ENCODE measurements around the gene CBLC. TPM values are rescaled to one million over a fixed set of nuclear protein-coding genes. Genes with fewer than 3 reads are reported as not detected.
"Not testable (repeated sequence)": the region's sequence is repeated elsewhere in the genome, so short reads cannot be mapped to it uniquely, and the experiment has no call there.

CBLC gene
- total RNA-seq, 1 donor from 2014 or later, result not detected

DNA sequence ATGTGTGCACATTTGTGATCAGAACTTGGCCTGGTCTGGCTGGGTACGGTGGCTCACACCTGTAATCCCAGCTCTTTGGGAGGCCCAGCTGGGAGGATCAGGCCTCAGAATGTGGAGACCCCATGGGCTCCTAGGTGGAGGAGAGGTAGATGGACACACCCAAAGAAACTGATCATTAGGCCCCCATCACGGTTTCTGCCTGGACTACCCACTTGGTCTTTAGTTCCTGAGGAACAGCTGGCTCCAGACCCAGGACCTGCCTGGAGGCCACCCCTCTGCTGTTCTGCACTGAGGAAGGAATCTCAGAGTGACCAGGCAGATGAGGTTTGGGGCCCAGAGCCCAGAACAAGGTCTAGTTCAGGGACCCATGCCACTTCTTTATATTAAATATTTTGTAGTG lies 1.5 kb downstream of the CBLC start:
- H3K9me3 ChIP-seq (ENCODE audit: control insufficient read depth in 3 of 3, low read length in 3 of 3), result no peaks in the 10 kb centered on the region
- no peak overlapping the region for H3K27ac ChIP-seq (ENCODE audit: low read depth, low read length)
- no peak overlapping the region for H3K9ac ChIP-seq (ENCODE audit: low read depth in 1 of 3, low read length in 3 of 3)
- peaks cover under 1 to 3% (median 2%) of the 10 kb centered on the region in 3 donors for H3K4me1 ChIP-seq (ENCODE audit: control insufficient read depth in 3 of 3, insufficient read depth in 3 of 3, low read length in 3 of 3)
- peaks cover 0 to 8% (median 0%) of the 10 kb centered on the region in 3 donors for H3K27me3 ChIP-seq (ENCODE audit: control insufficient read depth in 3 of 3, insufficient read depth in 3 of 3, low read length in 3 of 3)
- H3K4me3 ChIP-seq (ENCODE audit: low read length in 3 of 3), result no peak overlapping the region
- H3K36me3 ChIP-seq (ENCODE audit: control insufficient read depth in 3 of 3, insufficient read depth in 3 of 3, low read length in 3 of 3), result no peaks in the 10 kb centered on the region

DNA sequence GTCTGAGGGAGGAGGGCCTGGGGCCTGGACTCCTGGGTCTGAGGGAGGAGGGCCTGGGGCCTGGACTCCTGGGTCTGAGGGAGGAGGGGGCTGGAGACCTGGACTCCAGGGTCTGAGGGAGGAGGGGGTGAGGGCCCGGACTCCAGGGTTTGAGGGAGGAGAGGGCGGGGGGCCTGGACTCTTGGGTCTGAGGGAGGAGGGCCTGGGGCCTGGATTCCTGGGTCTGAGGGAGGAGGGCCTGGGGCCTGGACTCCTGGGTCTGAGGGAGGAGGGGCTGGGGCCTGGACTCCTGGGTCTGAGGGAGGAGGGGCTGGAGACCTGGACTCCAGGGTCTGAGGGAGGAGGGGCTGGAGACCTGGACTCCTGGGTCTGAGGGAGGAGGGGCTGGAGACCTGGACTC lies 4.0 kb downstream of the CBLC start:
- H3K27ac ChIP-seq (ENCODE audit: low read depth, low read length), result not testable (repeated sequence)

DNA sequence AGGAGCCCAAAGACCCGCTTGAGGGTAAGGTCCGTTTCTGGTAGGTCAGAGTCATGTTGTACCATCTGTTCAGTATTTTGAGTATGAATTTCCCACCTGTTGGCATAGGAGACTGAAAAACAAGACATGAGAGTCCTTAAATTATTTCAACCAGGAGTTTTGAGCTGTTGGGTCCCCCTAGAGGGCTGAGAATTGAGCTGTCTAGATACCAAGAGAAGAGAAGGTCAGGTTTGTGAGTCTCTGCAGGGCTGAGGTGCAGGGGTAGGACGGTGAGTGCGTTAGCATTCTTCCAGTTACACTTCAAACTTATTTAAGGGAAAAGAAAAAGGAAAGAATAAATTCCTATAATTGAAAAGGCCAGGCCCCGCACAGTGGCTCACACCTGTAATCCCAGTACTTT lies 5.0 kb downstream of the CBLC start:
- H3K9me3 ChIP-seq (ENCODE audit: control insufficient read depth in 3 of 3, low read length in 3 of 3), result no peaks in the 10 kb centered on the region
- no peak overlapping the region for H3K9ac ChIP-seq (ENCODE audit: low read depth in 1 of 3, low read length in 3 of 3)
- no peak overlapping the region for H3K4me3 ChIP-seq (ENCODE audit: low read length in 3 of 3)
- H3K27ac ChIP-seq (ENCODE audit: low read depth, low read length), result no peak overlapping the region
- H3K36me3 ChIP-seq (ENCODE audit: control insufficient read depth in 3 of 3, insufficient read depth in 3 of 3, low read length in 3 of 3), result no peaks in the 10 kb centered on the region
- peaks cover 0 to 4% (median 0%) of the 10 kb centered on the region in 3 donors for H3K27me3 ChIP-seq (ENCODE audit: control insufficient read depth in 3 of 3, insufficient read depth in 3 of 3, low read length in 3 of 3)
- H3K4me1 ChIP-seq (ENCODE audit: control insufficient read depth in 3 of 3, insufficient read depth in 3 of 3, low read length in 3 of 3), result peaks cover 5 to 7% (median 7%) of the 10 kb centered on the region in 3 donors

More for the DNA sequence above, 4.0 kb downstream of the CBLC start:
- not testable (repeated sequence) for H3K9ac ChIP-seq (ENCODE audit: low read depth in 1 of 3, low read length in 3 of 3); H3K4me1 ChIP-seq (ENCODE audit: control insufficient read depth in 3 of 3, insufficient read depth in 3 of 3, low read length in 3 of 3); H3K36me3 ChIP-seq (ENCODE audit: control insufficient read depth in 3 of 3, insufficient read depth in 3 of 3, low read length in 3 of 3); H3K9me3 ChIP-seq (ENCODE audit: control insufficient read depth in 3 of 3, low read length in 3 of 3); H3K27me3 ChIP-seq (ENCODE audit: control insufficient read depth in 3 of 3, insufficient read depth in 3 of 3, low read length in 3 of 3); H3K4me3 ChIP-seq (ENCODE audit: low read length in 3 of 3)

DNA sequence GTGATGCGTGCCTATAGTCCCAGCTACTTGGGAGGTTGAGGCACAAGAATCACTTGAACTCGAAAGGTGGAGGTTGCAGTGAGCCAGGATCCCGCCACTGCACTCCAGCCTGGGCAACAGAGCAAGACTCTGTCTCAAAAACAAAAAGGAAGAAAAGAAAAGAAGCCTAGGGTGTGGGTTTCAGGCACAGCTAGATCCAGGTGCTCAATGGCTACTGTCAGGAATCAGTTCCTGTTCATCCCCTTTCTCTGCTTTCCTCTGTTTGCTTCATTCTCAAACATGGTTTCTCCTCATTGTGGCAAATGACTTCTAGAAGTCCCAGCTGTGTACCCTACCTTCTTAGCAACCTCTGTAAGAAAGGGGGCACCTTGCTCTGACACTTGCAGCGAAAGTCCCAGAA lies 5.9 kb downstream of the CBLC start:
- no peak overlapping the region for H3K27ac ChIP-seq (ENCODE audit: low read depth, low read length)
- H3K4me1 ChIP-seq (ENCODE audit: control insufficient read depth in 3 of 3, insufficient read depth in 3 of 3, low read length in 3 of 3), result peaks cover 5 to 7% (median 7%) of the 10 kb centered on the region in 3 donors
- no peaks in the 10 kb centered on the region for H3K9me3 ChIP-seq (ENCODE audit: control insufficient read depth in 3 of 3, low read length in 3 of 3)
- H3K36me3 ChIP-seq (ENCODE audit: control insufficient read depth in 3 of 3, insufficient read depth in 3 of 3, low read length in 3 of 3), result no peaks in the 10 kb centered on the region
- no peaks in the 10 kb centered on the region for H3K27me3 ChIP-seq (ENCODE audit: control insufficient read depth in 3 of 3, insufficient read depth in 3 of 3, low read length in 3 of 3)
- no peak overlapping the region for H3K9ac ChIP-seq (ENCODE audit: low read depth in 1 of 3, low read length in 3 of 3)
- H3K4me3 ChIP-seq (ENCODE audit: low read length in 3 of 3), result no peak overlapping the region

DNA sequence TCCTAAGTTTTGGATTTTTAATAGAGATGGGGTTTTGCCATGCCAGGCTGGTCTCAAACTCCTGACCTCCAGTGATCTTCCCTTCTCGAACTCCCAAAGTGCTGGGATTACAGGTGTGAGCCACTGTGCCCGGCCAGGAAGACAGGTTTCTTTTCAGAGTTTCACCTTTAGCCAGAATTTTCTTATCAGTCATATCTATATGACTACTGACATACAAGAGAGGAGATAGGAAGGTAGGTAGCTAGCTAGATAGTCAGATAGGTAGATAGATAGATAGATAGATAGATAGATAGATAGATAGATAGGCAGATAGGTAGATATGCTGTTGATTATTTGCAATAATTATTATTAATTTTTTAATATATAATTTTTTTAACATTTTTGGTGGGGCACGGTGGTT lies 7.6 kb downstream of the CBLC start:
- no peaks in the 10 kb centered on the region for H3K27me3 ChIP-seq (ENCODE audit: control insufficient read depth in 3 of 3, insufficient read depth in 3 of 3, low read length in 3 of 3)
- no peaks in the 10 kb centered on the region for H3K9me3 ChIP-seq (ENCODE audit: control insufficient read depth in 3 of 3, low read length in 3 of 3)
- no peaks in the 10 kb centered on the region for H3K36me3 ChIP-seq (ENCODE audit: control insufficient read depth in 3 of 3, insufficient read depth in 3 of 3, low read length in 3 of 3)
- no peak overlapping the region for H3K4me3 ChIP-seq (ENCODE audit: low read length in 3 of 3)
- no peak overlapping the region for H3K9ac ChIP-seq (ENCODE audit: low read depth in 1 of 3, low read length in 3 of 3)
- peaks cover 5 to 7% (median 7%) of the 10 kb centered on the region in 3 donors for H3K4me1 ChIP-seq (ENCODE audit: control insufficient read depth in 3 of 3, insufficient read depth in 3 of 3, low read length in 3 of 3)
- H3K27ac ChIP-seq (ENCODE audit: low read depth, low read length), result no peak overlapping the region

DNA sequence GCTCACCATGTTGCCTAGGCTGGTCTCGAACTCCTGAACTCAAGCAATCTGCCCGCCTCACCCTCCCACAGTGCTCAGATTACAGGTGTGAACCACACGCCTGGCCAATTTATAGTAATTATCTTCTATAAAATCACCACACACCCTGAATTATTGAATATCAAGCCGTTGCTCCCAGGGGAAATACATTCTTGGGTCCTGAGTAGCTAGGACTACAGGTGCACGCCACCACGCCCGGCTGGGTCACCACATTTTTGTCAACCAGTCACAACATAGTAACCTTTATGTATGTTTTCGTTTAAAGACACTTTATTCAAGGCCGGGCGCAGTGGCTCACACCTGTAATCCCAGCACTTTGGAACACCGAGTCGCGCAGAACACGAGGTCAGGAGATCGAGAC lies 8.3 kb downstream of the CBLC start:
- Histone ChIP-seq H3K4me3 (ENCODE audit: low read length in 3 of 3) (no peak overlapping the region), H3K27me3 (ENCODE audit: control insufficient read depth in 3 of 3, insufficient read depth in 3 of 3, low read length in 3 of 3) (no peaks in the 10 kb centered on the region)

DNA sequence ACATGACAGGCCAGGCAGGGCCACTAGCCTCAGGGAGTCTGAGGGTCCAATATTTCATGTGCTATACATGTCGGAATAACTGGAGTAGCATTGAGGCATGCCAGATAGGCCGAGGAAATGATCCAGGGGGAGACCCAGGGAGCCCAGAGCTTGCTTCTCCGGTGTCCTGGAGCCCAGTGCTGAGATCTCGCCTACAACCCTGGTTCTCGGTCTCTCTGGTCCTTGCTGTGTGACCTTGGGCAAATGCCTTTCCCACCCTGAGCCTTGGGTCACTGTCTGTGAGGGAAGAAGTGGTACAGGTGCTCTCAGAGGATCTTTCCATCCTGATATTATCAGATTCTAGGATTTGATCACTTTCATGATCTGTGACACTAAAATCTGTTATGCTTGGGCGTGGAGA lies 11.3 kb downstream of the CBLC start:
- no peaks in the 10 kb centered on the region for H3K27me3 ChIP-seq (ENCODE audit: control insufficient read depth in 3 of 3, insufficient read depth in 3 of 3, low read length in 3 of 3)
- H3K36me3 ChIP-seq (ENCODE audit: control insufficient read depth in 3 of 3, insufficient read depth in 3 of 3, low read length in 3 of 3), result no peaks in the 10 kb centered on the region
- no peak overlapping the region for H3K27ac ChIP-seq (ENCODE audit: low read depth, low read length)
- no peaks in the 10 kb centered on the region for H3K9me3 ChIP-seq (ENCODE audit: control insufficient read depth in 3 of 3, low read length in 3 of 3)
- H3K4me3 ChIP-seq (ENCODE audit: low read length in 3 of 3), result no peak overlapping the region
- H3K4me1 ChIP-seq (ENCODE audit: control insufficient read depth in 3 of 3, insufficient read depth in 3 of 3, low read length in 3 of 3), result peaks cover 5 to 7% (median 6%) of the 10 kb centered on the region in 3 donors
- H3K9ac ChIP-seq (ENCODE audit: low read depth in 1 of 3, low read length in 3 of 3), result no peak overlapping the region

More for the DNA sequence above, 8.3 kb downstream of the CBLC start:
- no peak overlapping the region for H3K27ac ChIP-seq (ENCODE audit: low read depth, low read length)
- no peaks in the 10 kb centered on the region for H3K9me3 ChIP-seq (ENCODE audit: control insufficient read depth in 3 of 3, low read length in 3 of 3)
- no peak overlapping the region for H3K9ac ChIP-seq (ENCODE audit: low read depth in 1 of 3, low read length in 3 of 3)
- H3K4me1 ChIP-seq (ENCODE audit: control insufficient read depth in 3 of 3, insufficient read depth in 3 of 3, low read length in 3 of 3), result peaks cover 5 to 7% (median 7%) of the 10 kb centered on the region in 3 donors
- no peaks in the 10 kb centered on the region for H3K36me3 ChIP-seq (ENCODE audit: control insufficient read depth in 3 of 3, insufficient read depth in 3 of 3, low read length in 3 of 3)

DNA sequence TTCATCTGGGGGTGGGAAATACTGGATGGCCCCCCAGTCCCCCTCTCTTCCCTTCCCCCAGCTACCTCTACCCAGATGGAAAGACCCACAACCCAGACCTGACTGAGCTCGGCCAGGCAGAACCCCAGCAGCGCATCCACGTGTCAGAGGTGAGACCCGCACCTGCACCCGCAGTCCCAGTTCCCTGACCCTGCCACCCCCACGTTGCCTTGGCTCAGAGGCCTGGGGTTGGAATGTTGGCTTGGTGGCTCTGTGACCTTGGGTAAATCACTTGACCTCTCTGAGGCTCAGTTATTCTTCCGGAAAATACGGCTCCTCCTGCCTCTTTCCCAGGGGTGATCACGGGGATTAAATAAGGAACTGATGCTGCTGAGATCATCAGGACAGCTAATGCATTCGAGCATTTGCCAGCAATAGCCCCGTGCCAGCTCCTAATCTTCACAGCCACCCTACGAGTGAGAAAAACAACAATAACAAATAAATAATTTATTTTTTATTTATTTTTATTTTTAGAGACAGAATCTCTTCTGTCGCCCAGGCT lies 12.3 kb downstream of the CBLC start:
- no peak overlapping the region for H3K4me3 ChIP-seq (ENCODE audit: low read length in 3 of 3)
- no peaks in the 10 kb centered on the region for H3K9me3 ChIP-seq (ENCODE audit: control insufficient read depth in 3 of 3, low read length in 3 of 3)
- H3K9ac ChIP-seq (ENCODE audit: low read depth in 1 of 3, low read length in 3 of 3), result no peak overlapping the region
- H3K36me3 ChIP-seq (ENCODE audit: control insufficient read depth in 3 of 3, insufficient read depth in 3 of 3, low read length in 3 of 3), result no peaks in the 10 kb centered on the region
- H3K27me3 ChIP-seq (ENCODE audit: control insufficient read depth in 3 of 3, insufficient read depth in 3 of 3, low read length in 3 of 3), result no peaks in the 10 kb centered on the region
- no peak overlapping the region for H3K27ac ChIP-seq (ENCODE audit: low read depth, low read length)
- H3K4me1 ChIP-seq (ENCODE audit: control insufficient read depth in 3 of 3, insufficient read depth in 3 of 3, low read length in 3 of 3), result no peaks in the 10 kb centered on the region

DNA sequence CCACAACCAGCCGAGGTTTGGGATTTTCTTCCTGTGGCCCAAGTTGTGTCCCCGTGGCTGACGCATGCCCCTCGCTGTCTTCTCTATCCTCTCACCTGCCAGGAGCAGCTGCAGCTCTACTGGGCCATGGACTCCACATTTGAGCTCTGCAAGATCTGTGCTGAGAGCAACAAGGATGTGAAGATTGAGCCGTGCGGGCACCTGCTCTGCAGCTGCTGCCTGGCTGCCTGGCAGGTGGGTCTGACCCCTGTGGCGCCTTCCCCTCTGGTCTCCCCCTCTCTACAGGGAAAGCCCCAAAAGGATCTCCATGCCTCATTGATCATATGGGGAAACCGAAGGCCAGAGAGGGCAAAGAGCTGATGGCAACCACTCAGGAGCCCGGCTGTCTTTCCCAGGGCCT lies 14.6 kb downstream of the CBLC start:
- no peaks in the 10 kb centered on the region for H3K27me3 ChIP-seq (ENCODE audit: control insufficient read depth in 3 of 3, insufficient read depth in 3 of 3, low read length in 3 of 3)
- peaks cover 10 to 13% (median 13%) of the 10 kb centered on the region in 3 donors for H3K4me1 ChIP-seq (ENCODE audit: control insufficient read depth in 3 of 3, insufficient read depth in 3 of 3, low read length in 3 of 3)
- H3K27ac ChIP-seq (ENCODE audit: low read depth, low read length), result no peak overlapping the region
- no peaks in the 10 kb centered on the region for H3K9me3 ChIP-seq (ENCODE audit: control insufficient read depth in 3 of 3, low read length in 3 of 3)
- H3K9ac ChIP-seq (ENCODE audit: low read depth in 1 of 3, low read length in 3 of 3), result no peak overlapping the region
- no peaks in the 10 kb centered on the region for H3K36me3 ChIP-seq (ENCODE audit: control insufficient read depth in 3 of 3, insufficient read depth in 3 of 3, low read length in 3 of 3)
- no peak overlapping the region for H3K4me3 ChIP-seq (ENCODE audit: low read length in 3 of 3)

DNA sequence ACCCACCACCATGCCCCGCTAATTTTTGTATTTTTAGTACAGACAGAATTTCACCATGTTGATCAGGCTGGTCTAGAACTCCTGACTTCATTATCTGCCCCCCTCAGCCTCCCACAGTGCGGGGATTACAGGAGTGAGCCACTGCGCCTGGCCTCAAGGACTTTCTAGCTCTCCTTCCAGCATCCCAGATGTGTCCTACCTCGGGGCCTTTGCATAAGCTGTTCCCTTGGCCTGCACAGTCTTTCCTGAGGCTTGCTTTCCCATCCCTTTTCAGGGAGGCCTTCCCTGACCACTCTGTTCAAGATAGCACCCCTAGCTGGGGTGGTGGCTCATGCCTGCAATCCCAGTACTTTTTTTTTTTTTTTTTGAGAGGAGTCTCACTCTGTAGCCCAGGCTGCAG lies 16.9 kb downstream of the CBLC start:
- no peaks in the 10 kb centered on the region for H3K9me3 ChIP-seq (ENCODE audit: control insufficient read depth in 3 of 3, low read length in 3 of 3)
- H3K27ac ChIP-seq (ENCODE audit: low read depth, low read length), result no peak overlapping the region
- H3K4me3 ChIP-seq (ENCODE audit: low read length in 3 of 3), result no peak overlapping the region
- no peaks in the 10 kb centered on the region for H3K27me3 ChIP-seq (ENCODE audit: control insufficient read depth in 3 of 3, insufficient read depth in 3 of 3, low read length in 3 of 3)
- peaks cover 11 to 15% (median 14%) of the 10 kb centered on the region in 3 donors for H3K4me1 ChIP-seq (ENCODE audit: control insufficient read depth in 3 of 3, insufficient read depth in 3 of 3, low read length in 3 of 3)
- H3K9ac ChIP-seq (ENCODE audit: low read depth in 1 of 3, low read length in 3 of 3), result no peak overlapping the region
- no peaks in the 10 kb centered on the region for H3K36me3 ChIP-seq (ENCODE audit: control insufficient read depth in 3 of 3, insufficient read depth in 3 of 3, low read length in 3 of 3)

All from skeletal muscle tissue (tissue), 4 donors.